SK-N-SH (cell line): ENCODE results near the gene CHERP. TPM values are rescaled to one million over a fixed set of nuclear protein-coding genes. Genes with fewer than 3 reads are reported as not detected.

Experiments used
- CTCF ChIA-PET: fragments of 300-600, 350-600 bp; formaldehyde crosslinking; extraction: SDS; loops from one replicate; lab custom pipeline; 2021; lab: Yijun Ruan, JAX
- POLR2A ChIA-PET: fragments of 350-600 bp; sonication (Branson Sonifier 250); formaldehyde crosslinking; extraction: SDS; loops from one replicate; lab custom pipeline; 2020; ENCODE audit warnings: antibody characterized with exemption, inconsistent platforms; lab: Yijun Ruan, JAX
- DNase-seq: peaks from one replicate; pipeline ENCODE4 v3.0.0; 2012
- H2AFZ ChIP-seq: fragments of 200-600 bp; sonication (generic); 2 replicates; pipeline ENCODE4 v1.8.1; 2016; ENCODE audit warnings: antibody characterized with exemption, mild to moderate bottlenecking, low read depth
- H3F3A ChIP-seq: fragments of 200-600 bp; sonication (generic); replicated peaks from 2 replicates; pipeline ENCODE3; 2016; ENCODE audit warnings: antibody characterized with exemption, mild to moderate bottlenecking; ENCODE audit not compliant: insufficient read depth
- H3K27ac ChIP-seq, 2 experiments: fragments of 200-500 bp in 1 of 2; fragments of 200-600 bp in 1 of 2; sonication (Bioruptor generic) in 1 of 2; sonication (generic), shearing (Covaris generic) in 1 of 2; 2 replicates each; pipeline versions ENCODE4 v1.5.1 to v1.6.1; 2014 to 2016; ENCODE audit warnings: low read depth in 2 of 2, inconsistent platforms in 1 of 2, low read length in 1 of 2, mild to moderate bottlenecking in 1 of 2, mixed read lengths in 1 of 2
- H3K27me3 ChIP-seq: fragments of 200-600 bp; sonication (generic), shearing (Covaris generic); 2 replicates; pipeline ENCODE4 v1.6.1; 2016; ENCODE audit warnings: mixed run types; ENCODE audit not compliant: insufficient read depth
- H3K36me3 ChIP-seq, 2 experiments: fragments of 200-500 bp in 1 of 2; fragments of 200-600 bp in 1 of 2; sonication (Bioruptor generic) in 1 of 2; sonication (generic) in 1 of 2; replicated peaks in 1 of 2; 2 replicates each; pipeline versions ENCODE3 to v1.5.1; 2014 to 2016; ENCODE audit warnings: low read length in 1 of 2, mild to moderate bottlenecking in 1 of 2; ENCODE audit not compliant: insufficient read depth in 2 of 2, control insufficient read depth in 1 of 2
- H3K4me1 ChIP-seq, 2 experiments: fragments of 200-500 bp in 1 of 2; fragments of 200-600 bp in 1 of 2; sonication (Bioruptor generic) in 1 of 2; sonication (generic), shearing (Covaris generic) in 1 of 2; 2 replicates each; pipeline versions ENCODE4 v1.5.1 to v1.6.1; 2014 to 2016; ENCODE audit warnings: low read depth in 1 of 2, low read length in 1 of 2, mixed run types in 1 of 2; ENCODE audit not compliant: insufficient read depth in 2 of 2, control insufficient read depth in 1 of 2
- H3K4me2 ChIP-seq: fragments of 200-600 bp; sonication (generic), shearing (Covaris generic); 2 replicates; pipeline ENCODE4 v1.6.1; 2017; ENCODE audit warnings: mixed run types
- H3K4me3 ChIP-seq, 2 experiments: fragments of 200-500 bp in 1 of 2; fragments of 200-600 bp in 1 of 2; sonication (Bioruptor generic) in 1 of 2; sonication (generic), shearing (Covaris generic) in 1 of 2; 2 replicates each; pipeline versions ENCODE4 v1.5.1 to v1.8.1; 2014 to 2016; ENCODE audit warnings: low read depth in 2 of 2, inconsistent platforms in 1 of 2, low read length in 1 of 2, mild to moderate bottlenecking in 1 of 2, mixed read lengths in 1 of 2, moderate library complexity in 1 of 2
- H3K79me2 ChIP-seq: fragments of 200-600 bp; sonication (generic); 2 replicates; pipeline ENCODE4 v1.8.1; 2017; ENCODE audit warnings: mild to moderate bottlenecking; ENCODE audit not compliant: insufficient read depth
- H3K9ac ChIP-seq: fragments of 200-600 bp; sonication (generic); 2 replicates; pipeline ENCODE4 v1.6.1; 2017; ENCODE audit warnings: mixed run types
- H3K9me2 ChIP-seq: fragments of 200-600 bp; sonication (generic); 2 replicates; pipeline ENCODE4 v1.6.1; 2017; ENCODE audit warnings: mixed run types
- H3K9me3 ChIP-seq: fragments of 200-600 bp; sonication (generic); 2 replicates; pipeline ENCODE4 v1.6.1; 2017; ENCODE audit warnings: mixed run types, mild to moderate bottlenecking, moderate library complexity
- H4K20me1 ChIP-seq: fragments of 200-600 bp; sonication (generic); 2 replicates; pipeline ENCODE4 v1.6.1; 2017; ENCODE audit warnings: mild to moderate bottlenecking, mixed run types; ENCODE audit not compliant: insufficient read depth
- CTCF ChIP-seq: fragments of 200-600 bp; sonication (generic); IDR thresholded peaks from 2 replicates; pipeline ENCODE4 v1.6.1; 2017; ENCODE audit warnings: antibody characterized with exemption, mild to moderate bottlenecking, moderate library complexity
- ELF1 ChIP-seq: IDR thresholded peaks from 2 replicates; pipeline ENCODE4 v1.4.0; 2012
- FOSL2 ChIP-seq: IDR thresholded peaks from 2 replicates; pipeline ENCODE4 v1.4.0; 2012; ENCODE audit warnings: low read depth, mild to moderate bottlenecking, moderate library complexity, borderline replicate concordance
- GABPA ChIP-seq: IDR thresholded peaks from 2 replicates; pipeline ENCODE4 v1.4.0; 2012; ENCODE audit warnings: low read depth, mild to moderate bottlenecking
- JUND ChIP-seq: IDR thresholded peaks from 2 replicates; pipeline ENCODE4 v1.4.0; 2012
- MEF2A ChIP-seq: IDR thresholded peaks from 2 replicates; pipeline ENCODE4 v1.4.0; 2012; ENCODE audit warnings: low read depth, borderline replicate concordance
- MXI1 ChIP-seq: IDR thresholded peaks from 2 replicates; pipeline ENCODE4 v1.6.1; 2012; ENCODE audit warnings: mild to moderate bottlenecking, low read depth, low read length, improper control_type of control experiment
- NRF1 ChIP-seq: IDR thresholded peaks from 2 replicates; pipeline ENCODE4 v1.6.1; 2012; ENCODE audit warnings: low read depth, mild to moderate bottlenecking, low read length
- POLR2AphosphoS5 ChIP-seq: IDR thresholded peaks from 2 replicates; pipeline ENCODE4 v1.6.1; 2012; ENCODE audit warnings: low read depth, low read length
- RFX5 ChIP-seq: IDR thresholded peaks from 2 replicates; pipeline ENCODE4 v1.6.1; 2012; ENCODE audit warnings: mild to moderate bottlenecking, improper control_type of control experiment, low read length
- SIN3A ChIP-seq: IDR thresholded peaks from 2 replicates; pipeline ENCODE4 v1.6.1; 2012; ENCODE audit warnings: low read depth, mild to moderate bottlenecking, low read length, moderate library complexity, borderline replicate concordance
- TAF1 ChIP-seq: IDR thresholded peaks from 2 replicates; pipeline ENCODE4 v1.6.1; 2012; ENCODE audit warnings: low read depth, mild to moderate bottlenecking, low read length, moderate library complexity, borderline replicate concordance
- TCF12 ChIP-seq: IDR thresholded peaks from 2 replicates; pipeline ENCODE4 v1.4.0; 2012
- WGBS: methylation state at CpG from one replicate; pipeline ENCODE4 v1.1.6; 2017; ENCODE audit warnings: low lambda C conversion rate; 5-methylcytosine and 5-hydroxymethylcytosine counted together
- polyA plus RNA-seq, 3 experiments: library from polyadenylated mRNA; depleted of rRNA; stranded (reverse); fragments of >200 nt; gene quantifications; 2 replicates each; pipeline ENCODE4 v1.2.3, GENCODE V29; 2012
- TF ChIP-seq, protein P1 (sequence below): IDR thresholded peaks from 2 replicates; pipeline ENCODE4 v1.6.1; 2012; ENCODE audit warnings: mild to moderate bottlenecking, low read depth, low read length, moderate library complexity

CHERP gene
- polyA plus RNA-seq, 1 of the 3 experiments (the other 2 are of a cell fraction): 16.8 TPM

- TF ChIP-seq, protein P1, sequence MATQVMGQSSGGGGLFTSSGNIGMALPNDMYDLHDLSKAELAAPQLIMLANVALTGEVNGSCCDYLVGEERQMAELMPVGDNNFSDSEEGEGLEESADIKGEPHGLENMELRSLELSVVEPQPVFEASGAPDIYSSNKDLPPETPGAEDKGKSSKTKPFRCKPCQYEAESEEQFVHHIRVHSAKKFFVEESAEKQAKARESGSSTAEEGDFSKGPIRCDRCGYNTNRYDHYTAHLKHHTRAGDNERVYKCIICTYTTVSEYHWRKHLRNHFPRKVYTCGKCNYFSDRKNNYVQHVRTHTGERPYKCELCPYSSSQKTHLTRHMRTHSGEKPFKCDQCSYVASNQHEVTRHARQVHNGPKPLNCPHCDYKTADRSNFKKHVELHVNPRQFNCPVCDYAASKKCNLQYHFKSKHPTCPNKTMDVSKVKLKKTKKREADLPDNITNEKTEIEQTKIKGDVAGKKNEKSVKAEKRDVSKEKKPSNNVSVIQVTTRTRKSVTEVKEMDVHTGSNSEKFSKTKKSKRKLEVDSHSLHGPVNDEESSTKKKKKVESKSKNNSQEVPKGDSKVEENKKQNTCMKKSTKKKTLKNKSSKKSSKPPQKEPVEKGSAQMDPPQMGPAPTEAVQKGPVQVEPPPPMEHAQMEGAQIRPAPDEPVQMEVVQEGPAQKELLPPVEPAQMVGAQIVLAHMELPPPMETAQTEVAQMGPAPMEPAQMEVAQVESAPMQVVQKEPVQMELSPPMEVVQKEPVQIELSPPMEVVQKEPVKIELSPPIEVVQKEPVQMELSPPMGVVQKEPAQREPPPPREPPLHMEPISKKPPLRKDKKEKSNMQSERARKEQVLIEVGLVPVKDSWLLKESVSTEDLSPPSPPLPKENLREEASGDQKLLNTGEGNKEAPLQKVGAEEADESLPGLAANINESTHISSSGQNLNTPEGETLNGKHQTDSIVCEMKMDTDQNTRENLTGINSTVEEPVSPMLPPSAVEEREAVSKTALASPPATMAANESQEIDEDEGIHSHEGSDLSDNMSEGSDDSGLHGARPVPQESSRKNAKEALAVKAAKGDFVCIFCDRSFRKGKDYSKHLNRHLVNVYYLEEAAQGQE: peak; percentile 4; the same call in 1 of the 2 replicates
- TF ChIP-seq TCF12: no peak
- TF ChIP-seq NRF1: peak; percentile 69
- TF ChIP-seq JUND: no peak
Measured at GRCh38 chr19:16542045-16542909, at the start of gene CHERP (continued).

- peaks cover 99% of the 10 kb centered on the region for H3K79me2 ChIP-seq
- POLR2A ChIA-PET: no interaction called here
- peaks cover 99% of the 10 kb centered on the region for H4K20me1 ChIP-seq
- CTCF ChIA-PET: interaction anchor here (3.5 kb wide), 1 partner anchor 9 kb away, joined by 12 read pairs; no protein-coding TSS in a partner anchor
- no peak for DNase-seq
- H3K9me2 ChIP-seq: no peaks in the 10 kb centered on the region
- H3K9ac ChIP-seq: no peak overlapping the region
- no peak for TF ChIP-seq FOSL2
- no peak for TF ChIP-seq GABPA
- TF ChIP-seq POLR2AphosphoS5: no peak
- peaks cover 27 to 62% of the 10 kb centered on the region in 2 experiments; a peak in 3 of 4 replicates for H3K4me1 ChIP-seq
- no peaks in the 10 kb centered on the region for H3F3A ChIP-seq
- H3K4me3 ChIP-seq: no peak overlapping the region
- no peak overlapping the region for H3K4me2 ChIP-seq
- WGBS: 90% methylated on average over 8 of the region's 9 CpGs
- H3K27me3 ChIP-seq: no peaks in the 10 kb centered on the region
- H2AFZ ChIP-seq: no peak overlapping the region
- H3K27ac ChIP-seq: no peak overlapping the region
- no peaks in the 10 kb centered on the region for H3K36me3 ChIP-seq
- H3K9me3 ChIP-seq: no peaks in the 10 kb centered on the region
Measured at GRCh38 chr19:16590876-16591802, 48.9 kb upstream of the CHERP start.

GRCh38 chr19:16589917-16590316, 47.7 kb upstream of the CHERP start:
- Histone ChIP-seq H3K79me2 (peaks cover 99% of the 10 kb centered on the region), H4K20me1 (peaks cover 99% of the 10 kb centered on the region), H3K9me2 (no peaks in the 10 kb centered on the region), H3K4me2 (no peak overlapping the region), H3K27me3 (no peaks in the 10 kb centered on the region), H3K4me3 (no peak overlapping the region), H3K36me3 (no peaks in the 10 kb centered on the region), H3F3A (peaks cover 2% of the 10 kb centered on the region), H2AFZ (no peak overlapping the region), H3K27ac (no peak overlapping the region; a peak in 1 of 4 replicates), H3K4me1 (peaks cover 33 to 72% of the 10 kb centered on the region in 2 experiments; a peak in 3 of 4 replicates), H3K9ac (no peak overlapping the region), H3K9me3 (no peaks in the 10 kb centered on the region)
- 62% methylated on average over 3 of the region's 3 CpGs for WGBS
- CTCF ChIA-PET: interaction anchor here (3.5 kb wide), 1 partner anchor 10 kb away, joined by 12 read pairs; no protein-coding TSS in a partner anchor
- POLR2A ChIA-PET: no interaction called here
- DNase-seq: peak; percentile 49
- TF ChIP-seq SIN3A (no peak), RFX5 (no peak), ELF1 (no peak), TAF1 (no peak), NRF1 (no peak), CTCF (no peak), MXI1 (no peak), MEF2A (no peak)
